Activated CD4-positive, alpha-beta T cell treated with anti-CD3 and anti-CD28 coated beads for 1 hour (primary cell): ENCODE measurements around the gene HOXD4.

Source experiments
- DNase-seq: peaks from one replicate; pipeline ENCODE4 v3.0.0-alpha.2; 2020

HOXD4 gene

GRCh38 chr2:176114120-176114929, 37.0 kb upstream of the HOXD4 start:
- DNase-seq = no peak

- no peak for DNase-seq
Observed at GRCh38 chr2:176114930-176115625, 36.3 kb upstream of the HOXD4 start.

GRCh38 chr2:176115883-176116813, 35.2 kb upstream of the HOXD4 start, which contains the start of gene HOXD10:
TSS of gene HOXD10 (plus strand) at chr2:176116778. CDS start at chr2:176116834, 56 bp downstream.
- DNase-seq = no peak

GRCh38 chr2:176117162-176117822, 34.1 kb upstream of the HOXD4 start:
- DNase-seq = no peak

GRCh38 chr2:176117823-176118371, 33.5 kb upstream of the HOXD4 start:
- DNase-seq = no peak

- no peak for DNase-seq
Observed at GRCh38 chr2:176118601-176119339, 32.6 kb upstream of the HOXD4 start.

GRCh38 chr2:176120364-176121189, 30.8 kb upstream of the HOXD4 start:
- no peak for DNase-seq

GRCh38 chr2:176121190-176122051, 29.9 kb upstream of the HOXD4 start:
- no peak for DNase-seq

GRCh38 chr2:176122052-176122682, 29.2 kb upstream of the HOXD4 start:
- no peak for DNase-seq

- DNase-seq = no peak
Observed at GRCh38 chr2:176122683-176123410, 28.5 kb upstream of the HOXD4 start, which contains the start of gene HOXD9. TSS of gene HOXD9 (plus strand) at chr2:176122719. CDS start at chr2:176122769, 50 bp downstream.

- DNase-seq = no peak
Observed at GRCh38 chr2:176123411-176124109, 27.8 kb upstream of the HOXD4 start.

- DNase-seq = no peak
Observed at GRCh38 chr2:176124110-176124946, 27.0 kb upstream of the HOXD4 start.

- DNase-seq = no peak
Observed at GRCh38 chr2:176124947-176125771, 26.2 kb upstream of the HOXD4 start.

GRCh38 chr2:176125772-176126054, 25.6 kb upstream of the HOXD4 start:
- no peak for DNase-seq

- DNase-seq = peak; percentile 50
Observed at GRCh38 chr2:176126929-176127773, 24.2 kb upstream of the HOXD4 start.
